Smooth muscle cell (in vitro differentiated cells): ENCODE measurements around the gene CYB5RL. TPM values are rescaled to one million over a fixed set of nuclear protein-coding genes. Genes with fewer than 3 reads are reported as not detected.
A peak's percentile ranks its signal among the peaks of the same experiment; 100 is the strongest.

Experiments used
- DNase-seq: peaks from one replicate; lab custom pipeline; 2025; ENCODE audit not compliant: unreplicated experiment; lab: John Stamatoyannopoulos, UW
- H2AFZ ChIP-seq: fragments of 200-600 bp; sonication (generic); 2 replicates; pipeline ENCODE4 v1.6.0; 2016; ENCODE audit warnings: antibody characterized with exemption, low read depth, mild to moderate bottlenecking
- H3F3A ChIP-seq: fragments of 200-600 bp; sonication (generic); 2 replicates; pipeline ENCODE4 v1.6.0; 2017; ENCODE audit warnings: antibody characterized with exemption, low read depth
- H3K27ac ChIP-seq: fragments of 200-600 bp; sonication (generic); 2 replicates; pipeline ENCODE4 v1.5.1; 2016; ENCODE audit warnings: low read depth, mild to moderate bottlenecking
- H3K27me3 ChIP-seq: fragments of 200-600 bp; sonication (generic); 2 replicates; pipeline ENCODE4 v1.6.1; 2016; ENCODE audit warnings: low read depth, mild to moderate bottlenecking
- H3K36me3 ChIP-seq: fragments of 200-600 bp; sonication (generic); 2 replicates; pipeline ENCODE4 v1.5.1; 2016; ENCODE audit warnings: low read depth
- H3K4me1 ChIP-seq: fragments of 200-600 bp; sonication (generic); 2 replicates; pipeline ENCODE4 v1.5.1; 2016; ENCODE audit warnings: low read depth
- H3K4me2 ChIP-seq: fragments of 200-600 bp; sonication (generic); 2 replicates; pipeline ENCODE4 v1.6.0; 2016; ENCODE audit warnings: mild to moderate bottlenecking
- H3K4me3 ChIP-seq: fragments of 200-600 bp; sonication (generic); 2 replicates; pipeline ENCODE4 v1.5.1; 2016; ENCODE audit warnings: mild to moderate bottlenecking
- H3K79me2 ChIP-seq: fragments of 200-600 bp; sonication (generic); 2 replicates; pipeline ENCODE4 v1.6.0; 2016; ENCODE audit warnings: low read depth, mild to moderate bottlenecking
- H3K9ac ChIP-seq: fragments of 200-600 bp; sonication (generic); 2 replicates; pipeline ENCODE4 v1.6.0; 2016; ENCODE audit warnings: low read depth
- H3K9me3 ChIP-seq: fragments of 200-600 bp; sonication (generic); replicated peaks from 2 replicates; pipeline ENCODE4 v1.5.1; 2016; ENCODE audit warnings: low read depth
- H4K20me1 ChIP-seq: fragments of 200-600 bp; sonication (generic); 2 replicates; pipeline ENCODE4 v1.6.0; 2016; ENCODE audit warnings: low read depth
- CTCF ChIP-seq: fragments of 200-600 bp; sonication (generic); IDR thresholded peaks from 2 replicates; pipeline ENCODE4 v1.5.1; 2017; ENCODE audit warnings: borderline replicate concordance, mild to moderate bottlenecking, antibody characterized with exemption; ENCODE audit not compliant: insufficient read depth, poor library complexity, severe bottlenecking
- WGBS: methylation state at CpG from one replicate; pipeline ENCODE4 v1.1.7; 2016; ENCODE audit warnings: low lambda C conversion rate; 5-methylcytosine and 5-hydroxymethylcytosine counted together
- polyA plus RNA-seq: library from polyadenylated mRNA; unstranded; fragments of >200 nt; fragmentation: Nextera tagmentation; extraction: Ambion mirVana; gene quantifications from 2 replicates; pipeline ENCODE4 v1.2.1, GENCODE V29; 2016
- total RNA-seq: library from RNA; depleted of rRNA; stranded (reverse); fragments of >200 nt; gene quantifications from 2 replicates; pipeline ENCODE4 v1.2.3, GENCODE V29; 2014

Gene CYB5RL
- total and polyA plus RNA-seq, 2 experiments from 2014 or later, result 1.5 to 3.8 TPM

GRCh38 chr1:54219688-54220003 is 19.8 kb upstream of the CYB5RL start:
- Histone ChIP-seq H3K27me3 (no peaks in the 10 kb centered on the region), H2AFZ (no peak overlapping the region), H3K36me3 (no peaks in the 10 kb centered on the region), H3K4me1 (no peaks in the 10 kb centered on the region), H3K4me3 (no peak overlapping the region), H3K4me2 (peak overlapping the region; percentile 43), H3K27ac (peak overlapping the region; percentile 76), H3K9ac (peak overlapping the region; percentile 30), H3K9me3 (no peaks in the 10 kb centered on the region), H4K20me1 (no peaks in the 10 kb centered on the region), H3K79me2 (no peaks in the 10 kb centered on the region), H3F3A (peaks cover 13% of the 10 kb centered on the region)
- no peak for DNase-seq
- WGBS, result 47% methylated on average over 3 of the region's 3 CpGs
- TF ChIP-seq CTCF, result no peak

- H3K27ac ChIP-seq, result peak overlapping the region; percentile 76
- no peak for DNase-seq
- H3K36me3 ChIP-seq, result no peaks in the 10 kb centered on the region
These were observed 19.3 kb upstream of the CYB5RL start for GRCh38 chr1:54218883-54219687.

GRCh38 chr1:54215523-54215922 is 15.7 kb upstream of the CYB5RL start:
- no peaks in the 10 kb centered on the region for H3K4me1 ChIP-seq

More at GRCh38 chr1:54218883-54219687, 19.3 kb upstream of the CYB5RL start:
- Histone ChIP-seq H3K79me2 (no peaks in the 10 kb centered on the region), H3K4me2 (peak overlapping the region; percentile 43), H3K4me1 (no peaks in the 10 kb centered on the region), H3K4me3 (no peak overlapping the region), H2AFZ (no peak overlapping the region), H3K9ac (no peak overlapping the region), H3F3A (peaks cover 13% of the 10 kb centered on the region), H3K9me3 (no peaks in the 10 kb centered on the region), H3K27me3 (no peaks in the 10 kb centered on the region), H4K20me1 (no peaks in the 10 kb centered on the region)
- TF ChIP-seq CTCF, result no peak
- WGBS, result 73% methylated on average over 11 of the region's 11 CpGs

More at GRCh38 chr1:54215523-54215922, 15.7 kb upstream of the CYB5RL start:
- Histone ChIP-seq H3K9me3 (no peaks in the 10 kb centered on the region), H3K27me3 (no peaks in the 10 kb centered on the region), H3K79me2 (no peaks in the 10 kb centered on the region), H4K20me1 (no peaks in the 10 kb centered on the region), H2AFZ (no peak overlapping the region), H3K4me3 (no peak overlapping the region), H3F3A (peaks cover 13% of the 10 kb centered on the region), H3K9ac (no peak overlapping the region), H3K36me3 (peaks cover 8% of the 10 kb centered on the region), H3K4me2 (no peak overlapping the region), H3K27ac (no peak overlapping the region)
- no peak for TF ChIP-seq CTCF
- 97% methylated on average over 9 of the region's 9 CpGs for WGBS
- no peak for DNase-seq
